SK-N-SH (cell line): ENCODE data around the gene CLIC4.

Experiments used
- EZH2phosphoT487 ChIP-seq: fragments of 200-600 bp; sonication (generic); IDR thresholded peaks from 2 replicates; pipeline ENCODE4 v1.6.1; 2017; ENCODE audit warnings: low read depth, mixed run types, mild to moderate bottlenecking, antibody characterized with exemption, moderate library complexity, borderline replicate concordance
- MAX ChIP-seq: IDR thresholded peaks from 2 replicates; pipeline ENCODE4 v1.4.0; 2012; ENCODE audit warnings: low read depth
- MEF2A ChIP-seq: IDR thresholded peaks from 2 replicates; pipeline ENCODE4 v1.4.0; 2012; ENCODE audit warnings: low read depth, borderline replicate concordance
- NFIC ChIP-seq: IDR thresholded peaks from 2 replicates; pipeline ENCODE4 v1.4.0; 2012; ENCODE audit warnings: borderline replicate concordance
- PBX3 ChIP-seq: IDR thresholded peaks from 2 replicates; pipeline ENCODE4; 2012
- POLR2AphosphoS5 ChIP-seq: IDR thresholded peaks from 2 replicates; pipeline ENCODE4 v1.6.1; 2012; ENCODE audit warnings: low read depth, low read length
- REST ChIP-seq: IDR thresholded peaks from 2 replicates; pipeline ENCODE4 v1.6.1; 2012; ENCODE audit warnings: mild to moderate bottlenecking, low read depth, low read length, moderate library complexity
- RXRA ChIP-seq: IDR thresholded peaks from 2 replicates; pipeline ENCODE4 v1.4.0; 2012; ENCODE audit warnings: low read depth, mild to moderate bottlenecking, borderline replicate concordance
- SIN3A ChIP-seq: IDR thresholded peaks from 2 replicates; pipeline ENCODE4 v1.6.1; 2012; ENCODE audit warnings: low read depth, mild to moderate bottlenecking, low read length, moderate library complexity, borderline replicate concordance
- TEAD4 ChIP-seq: IDR thresholded peaks from 2 replicates; pipeline ENCODE4 v1.4.0; 2012; ENCODE audit warnings: mild to moderate bottlenecking, borderline replicate concordance; ENCODE audit not compliant: insufficient read depth
- YY1 ChIP-seq: IDR thresholded peaks from 2 replicates; pipeline ENCODE4 v1.4.0; 2012; ENCODE audit warnings: low read depth, mild to moderate bottlenecking
- TF ChIP-seq, protein P1 (sequence below): fragments of 200-600 bp; sonication (generic); IDR thresholded peaks from 2 replicates; pipeline ENCODE4 v1.6.1; 2017; ENCODE audit warnings: antibody characterized with exemption, mild to moderate bottlenecking, moderate library complexity
- TF ChIP-seq, protein P2 (sequence below): fragments of 150-350 bp; IDR thresholded peaks from 2 replicates; pipeline ENCODE4 v1.6.1; 2017; ENCODE audit warnings: antibody characterized with exemption, low read length, low read depth, borderline replicate concordance

- TF ChIP-seq, protein P1, sequence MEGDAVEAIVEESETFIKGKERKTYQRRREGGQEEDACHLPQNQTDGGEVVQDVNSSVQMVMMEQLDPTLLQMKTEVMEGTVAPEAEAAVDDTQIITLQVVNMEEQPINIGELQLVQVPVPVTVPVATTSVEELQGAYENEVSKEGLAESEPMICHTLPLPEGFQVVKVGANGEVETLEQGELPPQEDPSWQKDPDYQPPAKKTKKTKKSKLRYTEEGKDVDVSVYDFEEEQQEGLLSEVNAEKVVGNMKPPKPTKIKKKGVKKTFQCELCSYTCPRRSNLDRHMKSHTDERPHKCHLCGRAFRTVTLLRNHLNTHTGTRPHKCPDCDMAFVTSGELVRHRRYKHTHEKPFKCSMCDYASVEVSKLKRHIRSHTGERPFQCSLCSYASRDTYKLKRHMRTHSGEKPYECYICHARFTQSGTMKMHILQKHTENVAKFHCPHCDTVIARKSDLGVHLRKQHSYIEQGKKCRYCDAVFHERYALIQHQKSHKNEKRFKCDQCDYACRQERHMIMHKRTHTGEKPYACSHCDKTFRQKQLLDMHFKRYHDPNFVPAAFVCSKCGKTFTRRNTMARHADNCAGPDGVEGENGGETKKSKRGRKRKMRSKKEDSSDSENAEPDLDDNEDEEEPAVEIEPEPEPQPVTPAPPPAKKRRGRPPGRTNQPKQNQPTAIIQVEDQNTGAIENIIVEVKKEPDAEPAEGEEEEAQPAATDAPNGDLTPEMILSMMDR, result no peak
- no peak for TF ChIP-seq SIN3A
- TF ChIP-seq EZH2phosphoT487, result no peak
- TF ChIP-seq REST, result no peak
- no peak for TF ChIP-seq POLR2AphosphoS5
- TF ChIP-seq RXRA, result no peak
- TF ChIP-seq YY1, result no peak
- TF ChIP-seq, protein P2, sequence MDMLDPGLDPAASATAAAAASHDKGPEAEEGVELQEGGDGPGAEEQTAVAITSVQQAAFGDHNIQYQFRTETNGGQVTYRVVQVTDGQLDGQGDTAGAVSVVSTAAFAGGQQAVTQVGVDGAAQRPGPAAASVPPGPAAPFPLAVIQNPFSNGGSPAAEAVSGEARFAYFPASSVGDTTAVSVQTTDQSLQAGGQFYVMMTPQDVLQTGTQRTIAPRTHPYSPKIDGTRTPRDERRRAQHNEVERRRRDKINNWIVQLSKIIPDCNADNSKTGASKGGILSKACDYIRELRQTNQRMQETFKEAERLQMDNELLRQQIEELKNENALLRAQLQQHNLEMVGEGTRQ, result no peak
- TF ChIP-seq PBX3, result no peak
- no peak for TF ChIP-seq MAX
- no peak for TF ChIP-seq MEF2A
- TF ChIP-seq TEAD4, result no peak
- no peak for TF ChIP-seq NFIC
Observed at GRCh38 chr1:24881034-24881433, 135.8 kb downstream of the CLIC4 start.
